OCI-M2 (cell line): Measurements from ENCODE around the gene MUC4.
"Not testable (repeated sequence)": the region's sequence is repeated elsewhere in the genome, so short reads cannot be mapped to it uniquely, and the experiment has no call there.

Experiments
- DNase-seq: peaks from one replicate; lab custom pipeline; 2025; ENCODE audit not compliant: unreplicated experiment; lab: John Stamatoyannopoulos, UW

The MUC4 gene

GRCh38 chr3:195812366-195812765 is 637 bp upstream of the MUC4 start:
- DNase-seq, result no peak

GRCh38 chr3:195810455-195810845 is 1.3 kb downstream of the MUC4 start:
- no peak for DNase-seq

GRCh38 chr3:195809796-195810454 is 1.8 kb downstream of the MUC4 start:
- DNase-seq, result no peak

- DNase-seq, result no peak
Observed at GRCh38 chr3:195809291-195809785, 2.4 kb downstream of the MUC4 start.

GRCh38 chr3:195808741-195809290 is 2.9 kb downstream of the MUC4 start:
- DNase-seq, result no peak

GRCh38 chr3:195807681-195808121 is 4.0 kb downstream of the MUC4 start:
- no peak for DNase-seq

GRCh38 chr3:195806916-195807231 is 4.9 kb downstream of the MUC4 start:
- no peak for DNase-seq

GRCh38 chr3:195806211-195806915 is 5.4 kb downstream of the MUC4 start:
- DNase-seq, result no peak

GRCh38 chr3:195805588-195805987 is 6.1 kb downstream of the MUC4 start:
- DNase-seq, result not testable (repeated sequence)

- no peak for DNase-seq
Observed at GRCh38 chr3:195805181-195805580, 6.5 kb downstream of the MUC4 start.

- DNase-seq, result no peak
Observed at GRCh38 chr3:195803289-195803908, 8.3 kb downstream of the MUC4 start.

- DNase-seq, result no peak
Observed at GRCh38 chr3:195802795-195803194, 8.9 kb downstream of the MUC4 start.

GRCh38 chr3:195802261-195802701 is 9.4 kb downstream of the MUC4 start:
- no peak for DNase-seq

- DNase-seq, result no peak
Observed at GRCh38 chr3:195801251-195802183, 10.2 kb downstream of the MUC4 start.

GRCh38 chr3:195800240-195800639 is 11.5 kb downstream of the MUC4 start:
- DNase-seq, result no peak

GRCh38 chr3:195796795-195797194 is 14.9 kb downstream of the MUC4 start:
- no peak for DNase-seq

GRCh38 chr3:195794708-195795107 is 17.0 kb downstream of the MUC4 start:
- no peak for DNase-seq

GRCh38 chr3:195792621-195793020 is 19.1 kb downstream of the MUC4 start:
- not testable (repeated sequence) for DNase-seq

- no peak for DNase-seq
Observed at GRCh38 chr3:195790901-195791300, 20.8 kb downstream of the MUC4 start.

- no peak for DNase-seq
Observed at GRCh38 chr3:195788711-195789581, 22.8 kb downstream of the MUC4 start.
